Endodermal cell (in vitro differentiated cells): ENCODE measurements around the gene SORCS2. TPM values are rescaled to one million over a fixed set of nuclear protein-coding genes. Genes with fewer than 3 reads are reported as not detected.

Experiments
- DNase-seq: peaks from one replicate; pipeline ENCODE4 v3.0.0-alpha.2; 2017
- H3K27ac ChIP-seq: 2 replicates; pipeline ENCODE4 v1.5.1; 2013; ENCODE audit warnings: mild to moderate bottlenecking, low read depth, low read length, moderate library complexity
- H3K27me3 ChIP-seq: 2 replicates; pipeline ENCODE4 v1.6.1; 2013; ENCODE audit warnings: mild to moderate bottlenecking, low read length, moderate library complexity; ENCODE audit not compliant: insufficient read depth, control insufficient read depth, poor library complexity, severe bottlenecking
- H3K36me3 ChIP-seq: 2 replicates; pipeline ENCODE4 v1.7.0; 2013; ENCODE audit warnings: mild to moderate bottlenecking, low read length, moderate library complexity; ENCODE audit not compliant: control insufficient read depth, insufficient read depth
- H3K4me1 ChIP-seq: one replicate; pipeline ENCODE4 v1.7.0; 2013; ENCODE audit warnings: low read length; ENCODE audit not compliant: control insufficient read depth, insufficient read depth
- H3K4me3 ChIP-seq: 2 replicates; pipeline ENCODE4 v1.5.1; 2013; ENCODE audit warnings: mild to moderate bottlenecking, low read length, moderate library complexity
- H3K9ac ChIP-seq: 2 replicates; pipeline ENCODE4 v1.6.1; 2013; ENCODE audit warnings: mild to moderate bottlenecking, low read length, moderate library complexity; ENCODE audit not compliant: poor library complexity, severe bottlenecking; ENCODE audit errors: extremely low read depth
- H3K9me3 ChIP-seq: 2 replicates; pipeline ENCODE4 v1.6.1; 2013; ENCODE audit warnings: mild to moderate bottlenecking, low read length, moderate library complexity; ENCODE audit not compliant: control insufficient read depth
- H3K27ac Mint-ChIP-seq: 2 replicates; pipeline ENCODE4 v1.8.0; 2020; ENCODE audit warnings: mixed read lengths
- H3K27me3 Mint-ChIP-seq: 2 replicates; pipeline ENCODE4 v1.8.0; 2021; ENCODE audit warnings: mild to moderate bottlenecking, mixed read lengths; ENCODE audit not compliant: insufficient read depth
- H3K36me3 Mint-ChIP-seq: 2 replicates; pipeline ENCODE4 v1.8.0; 2020; ENCODE audit warnings: low read depth, mixed read lengths
- H3K4me1 Mint-ChIP-seq: 2 replicates; pipeline ENCODE4 v1.8.0; 2020; ENCODE audit warnings: mixed read lengths
- H3K4me3 Mint-ChIP-seq: 2 replicates; pipeline ENCODE4 v1.8.0; 2020; ENCODE audit warnings: mild to moderate bottlenecking, moderate library complexity, mixed read lengths
- H3K9me3 Mint-ChIP-seq: 2 replicates; pipeline ENCODE4 v1.8.0; 2020; ENCODE audit warnings: mild to moderate bottlenecking, mixed read lengths
- WGBS, 2 experiments: methylation state at CpG; one replicate each; pipeline versions ENCODE4 v1.1.5 to v1.1.7; 2013; ENCODE audit warnings: missing lambda C conversion rate in 2 of 2, mixed read lengths in 1 of 2; ENCODE audit not compliant: insufficient coverage in 1 of 2, insufficient read length in 1 of 2; 5-methylcytosine and 5-hydroxymethylcytosine counted together
- total RNA-seq, 2 donors: library from RNA; stranded (reverse); fragmentation: NEBNext Ultra II Directional in 1 of 2; extraction: Animal tissue kit (Norgen Biotek cat#: 25700) in 1 of 2; gene quantifications; 2 replicates in 1 of 2; 3 replicates in 1 of 2; pipeline ENCODE4 v1.2.1, GENCODE V29; 2021
- TF ChIP-seq, protein P1 (sequence below): fragments of 200-600 bp; sonication (generic); conservative IDR thresholded peaks from 2 replicates; pipeline ENCODE4 v1.5.0; 2021; ENCODE audit warnings: antibody characterized with exemption, mild to moderate bottlenecking

SORCS2 gene
- total RNA-seq, 2 donors from 2014 or later = 1.4 to 1.9 TPM

DNA sequence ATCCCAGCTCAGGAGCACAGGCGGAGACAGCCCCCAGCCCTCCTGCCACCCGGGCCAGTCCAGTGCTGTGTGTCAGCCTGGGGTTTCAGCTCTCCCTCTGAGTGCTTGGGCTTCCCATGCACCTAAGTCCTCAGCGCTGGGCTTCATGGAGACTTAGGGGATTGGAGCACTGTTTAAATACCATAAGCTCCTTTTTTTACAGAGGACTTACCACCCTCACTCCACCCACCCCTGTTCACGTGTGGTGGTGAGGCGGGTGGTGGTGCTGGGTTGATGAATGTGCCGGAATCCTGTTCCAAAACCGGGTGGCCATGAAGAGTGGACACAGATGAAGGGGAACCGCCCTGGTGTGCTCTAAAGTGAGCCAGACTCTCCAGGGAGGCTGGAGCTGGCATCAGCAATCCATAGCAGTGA lies 175.5 kb downstream of the SORCS2 start:
- no peaks in the 10 kb centered on the region for H3K4me1 Mint-ChIP-seq

DNA sequence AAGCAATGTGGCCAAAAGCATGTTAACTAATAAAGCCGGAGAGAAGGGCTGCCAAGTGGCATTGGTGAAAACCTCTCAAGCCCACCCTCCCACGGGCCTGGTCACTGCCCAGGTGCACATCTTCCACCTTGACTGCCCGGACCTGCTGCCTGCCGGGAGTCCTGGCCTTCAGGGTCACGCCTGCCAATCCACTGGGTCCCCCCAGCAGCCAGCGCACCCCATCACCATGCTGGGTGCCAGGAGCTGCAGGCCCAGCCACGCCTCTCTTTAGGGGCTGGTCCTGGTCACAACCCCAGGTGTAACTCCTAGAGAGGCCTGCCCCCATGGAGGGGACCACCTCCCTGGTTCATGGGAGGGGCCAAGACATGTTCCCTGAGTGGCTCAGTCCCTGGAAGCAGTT lies 176.0 kb downstream of the SORCS2 start:
- Histone ChIP-seq H3K4me3 (no peak overlapping the region), H3K27ac (no peak overlapping the region), H3K27me3 (peaks cover 23% of the 10 kb centered on the region), H3K9me3 (no peaks in the 10 kb centered on the region), H3K36me3 (no peaks in the 10 kb centered on the region), H3K4me1 (no peaks in the 10 kb centered on the region), H3K9ac (no peak overlapping the region)
- no peak overlapping the region for H3K27ac Mint-ChIP-seq
- H3K36me3 Mint-ChIP-seq = no peaks in the 10 kb centered on the region
- 95 to 100% methylated on average over 6 to 7 of the region's 7 CpGs for WGBS, 2 experiments
- no peaks in the 10 kb centered on the region for H3K4me1 Mint-ChIP-seq
- H3K27me3 Mint-ChIP-seq = peaks cover 60% of the 10 kb centered on the region
- TF ChIP-seq, protein P1, sequence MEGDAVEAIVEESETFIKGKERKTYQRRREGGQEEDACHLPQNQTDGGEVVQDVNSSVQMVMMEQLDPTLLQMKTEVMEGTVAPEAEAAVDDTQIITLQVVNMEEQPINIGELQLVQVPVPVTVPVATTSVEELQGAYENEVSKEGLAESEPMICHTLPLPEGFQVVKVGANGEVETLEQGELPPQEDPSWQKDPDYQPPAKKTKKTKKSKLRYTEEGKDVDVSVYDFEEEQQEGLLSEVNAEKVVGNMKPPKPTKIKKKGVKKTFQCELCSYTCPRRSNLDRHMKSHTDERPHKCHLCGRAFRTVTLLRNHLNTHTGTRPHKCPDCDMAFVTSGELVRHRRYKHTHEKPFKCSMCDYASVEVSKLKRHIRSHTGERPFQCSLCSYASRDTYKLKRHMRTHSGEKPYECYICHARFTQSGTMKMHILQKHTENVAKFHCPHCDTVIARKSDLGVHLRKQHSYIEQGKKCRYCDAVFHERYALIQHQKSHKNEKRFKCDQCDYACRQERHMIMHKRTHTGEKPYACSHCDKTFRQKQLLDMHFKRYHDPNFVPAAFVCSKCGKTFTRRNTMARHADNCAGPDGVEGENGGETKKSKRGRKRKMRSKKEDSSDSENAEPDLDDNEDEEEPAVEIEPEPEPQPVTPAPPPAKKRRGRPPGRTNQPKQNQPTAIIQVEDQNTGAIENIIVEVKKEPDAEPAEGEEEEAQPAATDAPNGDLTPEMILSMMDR = no peak
- no peak for DNase-seq
- no peaks in the 10 kb centered on the region for H3K9me3 Mint-ChIP-seq
- no peak overlapping the region for H3K4me3 Mint-ChIP-seq

More for the DNA sequence above, 175.5 kb downstream of the SORCS2 start:
- Histone ChIP-seq H3K4me1 (no peaks in the 10 kb centered on the region), H3K27ac (no peak overlapping the region), H3K9me3 (no peaks in the 10 kb centered on the region), H3K4me3 (no peak overlapping the region), H3K36me3 (no peaks in the 10 kb centered on the region), H3K9ac (no peak overlapping the region), H3K27me3 (peaks cover 23% of the 10 kb centered on the region)
- no peak overlapping the region for H3K4me3 Mint-ChIP-seq
- peaks cover 60% of the 10 kb centered on the region for H3K27me3 Mint-ChIP-seq
- no peaks in the 10 kb centered on the region for H3K36me3 Mint-ChIP-seq
- 83 to 94% methylated on average over 4 to 8 of the region's 8 CpGs for WGBS, 2 experiments
- H3K27ac Mint-ChIP-seq = no peak overlapping the region
- TF ChIP-seq, protein P1 = no peak
- no peaks in the 10 kb centered on the region for H3K9me3 Mint-ChIP-seq
- DNase-seq = no peak

DNA sequence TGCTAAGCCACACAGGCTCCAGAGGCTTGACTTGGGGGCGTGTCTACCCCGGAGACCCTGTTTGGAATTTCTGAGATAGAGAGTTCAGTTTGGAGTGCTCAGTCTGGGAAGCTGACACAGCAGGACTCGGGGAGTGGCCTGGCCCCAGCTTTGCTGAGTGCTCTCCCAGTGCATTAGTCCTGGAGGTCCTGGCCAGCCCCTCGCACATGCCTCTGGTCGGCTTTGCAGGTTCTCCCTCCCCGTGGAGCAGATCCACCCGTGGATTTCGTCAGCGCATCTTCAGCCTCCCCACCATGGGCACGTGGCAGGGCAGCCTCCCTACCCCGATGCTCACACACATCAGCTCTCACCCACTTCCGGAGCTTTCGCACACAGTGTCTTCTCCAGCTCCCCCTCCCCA lies 177.2 kb downstream of the SORCS2 start:
- Mint-ChIP-seq H3K4me1 (no peaks in the 10 kb centered on the region), H3K4me3 (no peak overlapping the region), H3K36me3 (no peaks in the 10 kb centered on the region), H3K9me3 (no peaks in the 10 kb centered on the region), H3K27ac (no peak overlapping the region), H3K27me3 (peaks cover 55% of the 10 kb centered on the region)
- no peak overlapping the region for H3K4me3 ChIP-seq
- no peaks in the 10 kb centered on the region for H3K4me1 ChIP-seq
- TF ChIP-seq, protein P1 = no peak
- no peaks in the 10 kb centered on the region for H3K9me3 ChIP-seq
- 91 to 93% methylated on average over 5 to 13 of the region's 13 CpGs for WGBS, 2 experiments
- no peak overlapping the region for H3K27ac ChIP-seq
- no peak overlapping the region for H3K9ac ChIP-seq
- no peak for DNase-seq
- H3K36me3 ChIP-seq = no peaks in the 10 kb centered on the region
- H3K27me3 ChIP-seq = peaks cover 17% of the 10 kb centered on the region
